Activated CD4-positive, alpha-beta memory T cell treated with anti-CD3 and anti-CD28 coated beads for 36 hours (primary cell): Measurements from ENCODE around the gene KATNAL1. TPM values are rescaled to one million over a fixed set of nuclear protein-coding genes. Genes with fewer than 3 reads are reported as not detected.

Experiments
- CTCF ChIA-PET: fragments of 350-600 bp; sonication (Branson Sonifier 250); formaldehyde crosslinking; loops from one replicate; lab custom pipeline; 2021; ENCODE audit warnings: antibody characterized with exemption, inconsistent platforms; lab: Charles Lee
- POLR2A ChIA-PET: fragments of 350-600 bp; sonication (Branson Sonifier 250); formaldehyde crosslinking; loops from one replicate; lab custom pipeline; 2021; ENCODE audit warnings: antibody characterized with exemption; lab: Charles Lee
- DNase-seq: peaks from one replicate; pipeline ENCODE4 v3.0.0-alpha.2; 2020
- H3K27ac Mint-ChIP-seq: one replicate; pipeline ENCODE4 v1.8.0; 2021; ENCODE audit warnings: mixed read lengths
- H3K27me3 Mint-ChIP-seq: one replicate; pipeline ENCODE4 v1.8.0; 2021; ENCODE audit warnings: mixed read lengths
- H3K36me3 Mint-ChIP-seq: one replicate; pipeline ENCODE4 v1.8.0; 2021; ENCODE audit warnings: mixed read lengths
- H3K4me1 Mint-ChIP-seq: one replicate; pipeline ENCODE4 v1.8.0; 2021; ENCODE audit warnings: low read depth, mixed read lengths
- H3K4me3 Mint-ChIP-seq: one replicate; pipeline ENCODE4 v1.8.0; 2021; ENCODE audit warnings: mild to moderate bottlenecking, mixed read lengths
- H3K9me3 Mint-ChIP-seq: one replicate; pipeline ENCODE4 v1.8.0; 2021; ENCODE audit warnings: mixed read lengths
- intact Hi-C: fragments of 100-400 bp; cut with micrococcal nuclease; formaldehyde crosslinking; loops from one replicate; pipeline ENCODE4 v1.15.1; 2023
- total RNA-seq, 2 experiments: library from RNA; stranded (reverse); gene quantifications; one replicate each; pipeline ENCODE4 v1.2.3, GENCODE V29; 2021

KATNAL1 gene
- total RNA-seq, 2 experiments from 2014 or later, result 13.9 to 16.8 TPM

DNA sequence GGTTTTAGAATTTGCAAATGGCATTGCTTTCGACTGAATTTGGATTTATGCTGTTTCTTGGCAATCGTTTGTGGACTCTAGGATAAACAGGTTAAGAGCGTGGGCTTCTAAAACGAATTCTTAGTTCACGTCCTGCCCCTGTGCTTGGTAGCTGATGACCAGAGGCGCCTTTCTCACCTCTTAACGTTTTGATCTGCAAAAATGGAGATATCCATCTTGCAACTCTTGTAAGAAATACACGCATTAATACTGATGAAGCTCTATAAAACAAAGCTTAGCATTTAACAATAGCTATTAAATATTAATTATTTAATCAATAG, 580 bp upstream of the KATNAL1 start:
- Mint-ChIP-seq H3K27ac (no peak overlapping the region), H3K36me3 (no peaks in the 10 kb centered on the region), H3K4me3 (peak overlapping the region; percentile 84), H3K4me1 (peaks cover 43% of the 10 kb centered on the region), H3K9me3 (no peaks in the 10 kb centered on the region), H3K27me3 (no peaks in the 10 kb centered on the region)
- no peak for DNase-seq
- POLR2A ChIA-PET, result interaction anchor here (1.4 kb wide), 1 partner anchor 67 kb away, joined by 5 read pairs; no protein-coding TSS in a partner anchor
- CTCF ChIA-PET, result interaction anchor here (1.4 to 7.4 kb wide), 5 partner anchors 100 to 737 kb away, joined by 4 to 44 read pairs (median 4); no protein-coding TSS in a partner anchor
- intact Hi-C loops, result loop anchor here (1.0 to 5.0 kb wide), 7 partner anchors 55 to 364 kb away; partner anchors contain the start of gene USPL1

DNA sequence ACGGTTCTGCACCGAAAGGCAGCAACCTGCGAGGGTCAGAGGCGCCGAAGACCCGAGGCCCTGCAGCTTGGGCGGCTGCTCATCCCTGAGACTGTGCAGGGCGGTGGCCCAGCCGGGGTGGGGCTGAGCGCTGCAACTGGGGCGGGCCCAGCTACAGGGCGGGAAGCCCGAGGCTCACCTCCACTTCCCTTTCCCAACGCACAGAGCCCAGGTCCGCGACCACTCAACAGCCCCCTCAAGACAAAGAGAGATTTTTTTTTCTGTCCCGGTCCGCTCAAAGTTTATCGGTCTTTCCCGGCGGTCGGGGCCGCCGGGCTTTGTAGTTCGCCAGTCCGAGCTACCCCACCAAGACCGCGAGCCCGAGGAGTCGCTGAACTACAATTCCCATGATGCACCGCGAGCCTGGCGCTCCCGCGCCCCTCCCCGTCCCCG, 573 bp downstream of the KATNAL1 start:
- H3K27me3 Mint-ChIP-seq, result no peaks in the 10 kb centered on the region
- no peaks in the 10 kb centered on the region for H3K9me3 Mint-ChIP-seq
- peak overlapping the region; percentile 87 for H3K27ac Mint-ChIP-seq
- peak overlapping the region; percentile 84 for H3K4me3 Mint-ChIP-seq
- peaks cover 49% of the 10 kb centered on the region for H3K4me1 Mint-ChIP-seq
- ChIA-PET CTCF (interaction anchor here (0.8 to 7.4 kb wide), 11 partner anchors 11 to 738 kb away, joined by 3 to 44 read pairs (median 4); no protein-coding TSS in a partner anchor), POLR2A (interaction anchor here (0.6 to 1.4 kb wide), 8 partner anchors 68 to 310 kb away, joined by 3 to 5 read pairs (median 4); no protein-coding TSS in a partner anchor)
- H3K36me3 Mint-ChIP-seq, result no peaks in the 10 kb centered on the region
- intact Hi-C loops, result loop anchor here (1.0 to 5.0 kb wide), 7 partner anchors 53 to 366 kb away; partner anchors contain the start of gene USPL1
- peak; percentile 94 for DNase-seq

DNA sequence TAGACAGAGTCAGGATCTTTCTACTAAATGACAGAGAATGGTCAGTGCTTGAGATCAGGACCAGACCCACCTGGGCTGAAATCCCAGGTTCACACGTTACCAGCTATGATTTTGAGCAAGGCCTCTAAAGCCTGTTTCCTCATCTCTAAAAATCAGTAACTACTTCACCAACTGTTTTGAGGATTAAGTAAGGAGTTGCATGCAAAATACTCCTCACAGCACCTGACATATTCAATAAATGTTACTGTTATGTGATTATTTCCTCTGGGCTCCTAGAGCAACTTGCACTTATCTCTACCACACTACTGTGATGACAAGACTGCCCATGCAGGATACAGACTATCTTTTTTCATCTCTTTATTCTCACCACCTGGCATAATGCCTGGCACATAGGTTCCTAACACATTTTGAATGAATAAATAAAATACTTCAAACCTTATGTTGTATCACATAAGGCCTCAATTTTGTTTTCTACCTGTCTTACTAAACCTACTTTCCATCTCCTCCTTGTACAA, 1.8 kb downstream of the KATNAL1 start:
- Mint-ChIP-seq H3K4me3 (peak overlapping the region; percentile 35), H3K36me3 (no peaks in the 10 kb centered on the region), H3K4me1 (peaks cover 49% of the 10 kb centered on the region), H3K27ac (no peak overlapping the region), H3K27me3 (no peaks in the 10 kb centered on the region), H3K9me3 (no peaks in the 10 kb centered on the region)
- CTCF ChIA-PET, result interaction anchor here (1.0 to 7.4 kb wide), 3 partner anchors 101 to 190 kb away, joined by 4 to 44 read pairs (median 5); no protein-coding TSS in a partner anchor
- DNase-seq, result no peak
- intact Hi-C loops, result loop anchor here (5.0 kb wide), 2 partner anchors 158 to 367 kb away; no protein-coding TSS in a partner anchor
- POLR2A ChIA-PET, result interaction anchor here (1.1 kb wide), 1 partner anchor 81 kb away, joined by 4 read pairs; no protein-coding TSS in a partner anchor

DNA sequence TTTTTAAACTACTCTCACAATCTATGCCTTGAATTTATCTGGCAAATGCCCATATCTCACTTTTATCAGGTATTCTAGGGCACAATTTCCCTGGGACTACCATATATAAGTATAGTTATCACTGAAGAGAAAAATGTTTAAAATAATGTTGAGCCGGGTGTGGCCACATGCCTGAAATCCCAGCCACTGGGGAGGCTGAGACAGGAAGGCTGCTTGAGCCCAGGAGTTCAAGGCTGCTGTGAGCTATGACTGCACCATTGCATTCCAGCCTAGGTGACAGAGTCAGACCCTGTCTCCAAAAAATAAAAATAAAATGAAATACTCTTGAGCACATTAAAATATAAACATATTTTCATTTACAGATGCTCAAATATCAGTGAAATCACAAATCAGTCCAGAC, 4.1 kb downstream of the KATNAL1 start:
- H3K9me3 Mint-ChIP-seq, result no peaks in the 10 kb centered on the region
- CTCF ChIA-PET, result no interaction called here
- H3K4me1 Mint-ChIP-seq, result peaks cover 48% of the 10 kb centered on the region
- H3K27ac Mint-ChIP-seq, result no peak overlapping the region
- H3K36me3 Mint-ChIP-seq, result no peaks in the 10 kb centered on the region
- no peaks in the 10 kb centered on the region for H3K27me3 Mint-ChIP-seq
- H3K4me3 Mint-ChIP-seq, result no peak overlapping the region
- intact Hi-C loops, result no loop called here
- no peak for DNase-seq
- POLR2A ChIA-PET, result no interaction called here

DNA sequence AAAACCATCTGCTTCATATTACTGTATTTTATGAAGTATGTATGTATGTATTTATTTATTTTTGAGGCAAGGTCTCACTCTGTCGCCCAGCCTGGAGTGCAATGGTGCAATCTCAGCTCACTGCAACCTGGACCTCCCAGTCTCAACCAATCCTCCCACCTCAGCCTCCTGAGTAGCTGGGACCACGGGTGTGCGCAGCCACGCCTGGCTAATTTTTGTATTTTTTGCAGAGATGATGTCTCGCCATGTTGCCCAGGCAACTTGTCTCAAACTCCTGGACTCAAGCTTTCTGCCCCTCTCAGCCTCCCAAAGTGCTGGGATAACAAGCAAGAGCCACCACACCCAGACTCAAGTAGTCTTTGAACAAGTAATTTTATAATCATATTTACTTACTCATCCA, 5.5 kb downstream of the KATNAL1 start:
- POLR2A ChIA-PET, result no interaction called here
- intact Hi-C loops, result no loop called here
- no peak for DNase-seq

DNA sequence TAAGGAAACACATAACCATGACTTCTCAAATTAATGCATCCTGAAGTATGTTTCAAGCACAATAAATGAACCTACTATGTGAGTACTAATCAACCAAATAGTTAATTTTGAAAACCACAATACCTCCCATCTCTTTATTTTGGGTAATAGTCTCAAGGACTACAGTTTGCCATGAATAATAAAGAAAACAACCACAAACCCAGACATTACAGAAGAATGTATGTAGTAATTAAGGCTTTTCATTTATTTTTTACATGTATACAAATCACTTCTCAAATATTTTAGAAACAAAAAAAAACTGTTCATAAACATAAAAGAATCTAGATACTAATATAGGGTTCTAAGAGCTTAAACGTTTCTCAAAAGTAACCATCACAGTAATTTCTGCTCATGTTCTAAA, 6.8 kb downstream of the KATNAL1 start:
- peaks cover 35% of the 10 kb centered on the region for H3K4me1 Mint-ChIP-seq
- H3K9me3 Mint-ChIP-seq, result no peaks in the 10 kb centered on the region
- POLR2A ChIA-PET, result no interaction called here
- no peaks in the 10 kb centered on the region for H3K27me3 Mint-ChIP-seq
- no peak overlapping the region for H3K4me3 Mint-ChIP-seq
- H3K36me3 Mint-ChIP-seq, result peaks cover 3% of the 10 kb centered on the region
- DNase-seq, result no peak
- no peak overlapping the region for H3K27ac Mint-ChIP-seq
- CTCF ChIA-PET, result no interaction called here
- intact Hi-C loops, result no loop called here

More for the DNA sequence above, 5.5 kb downstream of the KATNAL1 start:
- CTCF ChIA-PET, result no interaction called here
- Mint-ChIP-seq H3K4me1 (peaks cover 43% of the 10 kb centered on the region), H3K27ac (no peak overlapping the region), H3K27me3 (no peaks in the 10 kb centered on the region), H3K9me3 (no peaks in the 10 kb centered on the region), H3K4me3 (no peak overlapping the region), H3K36me3 (no peaks in the 10 kb centered on the region)

DNA sequence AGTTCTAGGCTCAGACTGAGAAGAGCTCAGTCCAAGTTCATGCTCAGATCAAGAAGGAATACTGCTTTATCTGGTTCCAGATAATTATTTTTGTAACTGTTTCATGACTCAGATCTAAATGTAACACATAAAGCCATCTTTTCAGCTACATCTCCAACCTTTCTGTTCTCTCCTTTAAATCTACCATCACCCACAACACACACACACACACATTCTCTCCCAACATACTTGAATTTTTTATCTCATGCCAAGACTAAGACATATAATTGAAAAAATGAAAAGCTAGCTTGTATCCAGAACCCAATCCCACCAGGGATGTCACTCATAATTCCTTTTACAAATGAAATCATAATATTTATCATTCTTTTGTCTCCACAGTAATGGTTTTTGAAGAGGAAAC, 7.6 kb downstream of the KATNAL1 start:
- POLR2A ChIA-PET, result no interaction called here
- no peaks in the 10 kb centered on the region for H3K27me3 Mint-ChIP-seq
- no peak overlapping the region for H3K4me3 Mint-ChIP-seq
- intact Hi-C loops, result no loop called here
- CTCF ChIA-PET, result no interaction called here
- no peak overlapping the region for H3K27ac Mint-ChIP-seq
- DNase-seq, result no peak
- H3K4me1 Mint-ChIP-seq, result peaks cover 29% of the 10 kb centered on the region
- no peaks in the 10 kb centered on the region for H3K9me3 Mint-ChIP-seq
- peaks cover 6% of the 10 kb centered on the region for H3K36me3 Mint-ChIP-seq

DNA sequence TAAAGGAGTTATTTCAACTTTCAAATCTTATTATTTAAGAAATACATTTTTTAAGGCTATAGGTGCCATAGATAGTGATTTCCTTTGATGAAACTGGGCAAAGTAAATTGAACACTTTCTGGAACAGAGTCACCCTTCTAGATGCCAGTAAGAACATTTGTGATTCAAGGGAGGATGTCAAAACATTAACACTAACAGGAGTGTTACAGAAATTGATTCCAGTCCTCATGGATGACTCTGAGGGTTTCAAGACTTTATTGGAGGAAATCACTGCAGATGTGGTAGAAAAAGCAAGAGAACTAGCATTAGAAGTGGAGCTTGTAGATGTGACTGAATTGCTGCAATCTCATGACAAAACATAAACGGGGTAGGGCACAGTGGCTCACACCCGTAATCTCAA, 12.2 kb downstream of the KATNAL1 start:
- POLR2A ChIA-PET, result no interaction called here
- DNase-seq, result no peak
- Mint-ChIP-seq H3K36me3 (peaks cover 6% of the 10 kb centered on the region), H3K9me3 (no peaks in the 10 kb centered on the region), H3K27ac (no peak overlapping the region), H3K4me1 (peaks cover 20% of the 10 kb centered on the region), H3K27me3 (no peaks in the 10 kb centered on the region), H3K4me3 (no peak overlapping the region)
- intact Hi-C loops, result no loop called here
- CTCF ChIA-PET, result interaction anchor here (0.6 kb wide), 1 partner anchor 11 kb away, joined by 3 read pairs; no protein-coding TSS in a partner anchor

DNA sequence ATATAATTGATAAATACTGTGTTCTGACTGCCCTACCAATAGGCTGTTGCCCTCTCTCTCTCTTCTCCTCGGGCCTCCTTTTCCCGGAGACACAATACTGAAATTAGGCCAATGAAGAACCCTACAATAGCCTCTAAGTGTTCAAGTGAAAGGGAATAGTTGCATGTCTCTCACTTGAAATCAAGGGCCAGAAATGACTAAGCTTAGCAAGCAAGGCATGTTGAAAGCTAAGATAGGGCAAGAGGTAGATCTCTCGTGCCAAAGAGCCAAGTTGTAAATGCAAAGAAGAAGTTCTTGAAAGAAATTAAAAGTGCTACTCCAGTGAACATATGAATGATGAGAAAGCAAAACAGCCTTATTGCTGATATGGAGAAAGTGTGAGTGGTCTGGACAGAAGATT, 13.3 kb downstream of the KATNAL1 start:
- Mint-ChIP-seq H3K4me1 (peaks cover 18% of the 10 kb centered on the region), H3K9me3 (no peaks in the 10 kb centered on the region), H3K36me3 (peaks cover 6% of the 10 kb centered on the region), H3K27me3 (no peaks in the 10 kb centered on the region), H3K4me3 (no peak overlapping the region), H3K27ac (no peak overlapping the region)
- POLR2A ChIA-PET, result no interaction called here
- DNase-seq, result no peak
- CTCF ChIA-PET, result no interaction called here
- intact Hi-C loops, result no loop called here

DNA sequence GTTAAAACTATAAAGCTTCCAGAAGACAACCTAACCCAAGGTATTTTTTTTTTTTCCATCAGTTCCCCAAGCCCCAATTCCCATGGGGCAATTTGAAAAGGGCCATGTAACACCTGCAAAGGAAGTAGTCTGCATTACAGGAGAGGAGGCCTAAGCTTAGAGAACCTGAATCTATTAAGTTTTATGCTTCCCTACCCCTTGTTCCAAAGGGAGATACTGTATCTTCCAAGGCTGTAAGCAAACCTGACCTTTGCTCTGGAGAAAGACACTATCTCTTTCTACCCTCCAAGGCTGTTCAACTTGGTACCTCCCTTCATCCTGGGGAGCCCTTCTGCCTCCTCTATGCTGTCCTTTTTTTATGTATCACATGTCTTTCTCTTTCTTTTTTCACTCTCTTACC, 15.0 kb downstream of the KATNAL1 start:
- ChIA-PET CTCF (no interaction called here), POLR2A (no interaction called here)
- no peaks in the 10 kb centered on the region for H3K27me3 Mint-ChIP-seq

DNA sequence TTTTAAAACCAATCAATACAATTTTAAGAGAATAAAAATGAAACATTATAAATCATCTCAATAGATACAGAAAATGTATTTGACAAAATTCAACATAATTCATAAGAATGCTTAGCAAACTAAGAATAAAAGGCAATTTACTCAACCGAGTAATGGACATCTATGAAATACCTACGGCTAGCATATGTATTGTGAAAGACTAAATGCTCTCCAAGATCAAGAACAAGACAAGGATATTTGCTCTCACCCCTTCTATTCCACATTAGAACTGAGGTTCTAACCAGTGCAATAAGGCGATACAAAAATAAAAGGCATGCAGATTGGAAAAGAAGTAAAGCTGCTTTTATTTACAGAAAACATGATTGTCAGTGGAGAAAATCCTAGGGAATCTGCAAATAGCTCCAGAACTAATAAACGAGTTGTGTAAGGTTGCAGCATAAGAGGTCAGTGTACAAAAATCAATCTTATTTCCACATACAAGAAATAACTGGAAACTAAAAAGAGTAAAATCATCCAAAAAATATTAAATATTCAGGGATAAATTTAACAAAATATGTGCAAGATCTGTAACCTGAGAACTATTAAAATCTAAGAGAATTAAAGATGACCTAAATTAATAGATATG, 16.4 kb downstream of the KATNAL1 start:
- Mint-ChIP-seq H3K27ac (no peak overlapping the region), H3K27me3 (no peaks in the 10 kb centered on the region), H3K36me3 (peaks cover 5% of the 10 kb centered on the region), H3K9me3 (peaks cover 6% of the 10 kb centered on the region), H3K4me3 (no peak overlapping the region), H3K4me1 (peaks cover 14% of the 10 kb centered on the region)
- DNase-seq, result no peak
- CTCF ChIA-PET, result interaction anchor here (0.9 kb wide), 1 partner anchor 50 kb away, joined by 3 read pairs; no protein-coding TSS in a partner anchor
- POLR2A ChIA-PET, result no interaction called here
- intact Hi-C loops, result no loop called here

More for the DNA sequence above, 15.0 kb downstream of the KATNAL1 start:
- H3K36me3 Mint-ChIP-seq, result peaks cover 7% of the 10 kb centered on the region
- H3K4me3 Mint-ChIP-seq, result no peak overlapping the region
- no peak overlapping the region for H3K27ac Mint-ChIP-seq
- peaks cover under 1% of the 10 kb centered on the region for H3K9me3 Mint-ChIP-seq
- no peak for DNase-seq
- intact Hi-C loops, result no loop called here
- peaks cover 14% of the 10 kb centered on the region for H3K4me1 Mint-ChIP-seq

DNA sequence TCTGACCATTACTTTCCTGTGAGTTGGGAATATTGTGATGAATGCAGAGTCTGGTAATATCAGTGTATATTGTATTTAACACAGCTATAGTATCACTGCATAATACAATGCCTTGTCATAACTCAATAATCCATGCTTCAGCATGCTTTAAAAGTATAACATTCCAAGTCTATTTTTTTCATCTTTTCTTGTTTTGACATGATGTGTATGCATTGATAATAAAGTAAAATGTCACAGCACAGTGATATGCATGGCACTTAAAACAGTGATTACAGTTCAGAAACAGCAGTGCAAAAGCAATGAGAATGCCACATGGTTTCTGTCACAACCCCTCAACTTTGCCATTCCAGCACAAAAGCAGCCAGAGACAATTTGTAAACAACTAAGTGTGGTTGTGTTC, 17.8 kb downstream of the KATNAL1 start:
- Mint-ChIP-seq H3K27ac (no peak overlapping the region), H3K9me3 (peaks cover 17% of the 10 kb centered on the region), H3K4me3 (no peak overlapping the region), H3K27me3 (no peaks in the 10 kb centered on the region), H3K4me1 (peaks cover 12% of the 10 kb centered on the region), H3K36me3 (peaks cover 10% of the 10 kb centered on the region)
- DNase-seq, result no peak
- ChIA-PET CTCF (no interaction called here), POLR2A (no interaction called here)
- intact Hi-C loops, result no loop called here
